NCI-H1105 (cell line): ENCODE measurements around the gene POU2AF3.

Experiments
- DNase-seq: peaks from one replicate; lab custom pipeline; 2025; lab: John Stamatoyannopoulos, UW

POU2AF3 gene

DNA sequence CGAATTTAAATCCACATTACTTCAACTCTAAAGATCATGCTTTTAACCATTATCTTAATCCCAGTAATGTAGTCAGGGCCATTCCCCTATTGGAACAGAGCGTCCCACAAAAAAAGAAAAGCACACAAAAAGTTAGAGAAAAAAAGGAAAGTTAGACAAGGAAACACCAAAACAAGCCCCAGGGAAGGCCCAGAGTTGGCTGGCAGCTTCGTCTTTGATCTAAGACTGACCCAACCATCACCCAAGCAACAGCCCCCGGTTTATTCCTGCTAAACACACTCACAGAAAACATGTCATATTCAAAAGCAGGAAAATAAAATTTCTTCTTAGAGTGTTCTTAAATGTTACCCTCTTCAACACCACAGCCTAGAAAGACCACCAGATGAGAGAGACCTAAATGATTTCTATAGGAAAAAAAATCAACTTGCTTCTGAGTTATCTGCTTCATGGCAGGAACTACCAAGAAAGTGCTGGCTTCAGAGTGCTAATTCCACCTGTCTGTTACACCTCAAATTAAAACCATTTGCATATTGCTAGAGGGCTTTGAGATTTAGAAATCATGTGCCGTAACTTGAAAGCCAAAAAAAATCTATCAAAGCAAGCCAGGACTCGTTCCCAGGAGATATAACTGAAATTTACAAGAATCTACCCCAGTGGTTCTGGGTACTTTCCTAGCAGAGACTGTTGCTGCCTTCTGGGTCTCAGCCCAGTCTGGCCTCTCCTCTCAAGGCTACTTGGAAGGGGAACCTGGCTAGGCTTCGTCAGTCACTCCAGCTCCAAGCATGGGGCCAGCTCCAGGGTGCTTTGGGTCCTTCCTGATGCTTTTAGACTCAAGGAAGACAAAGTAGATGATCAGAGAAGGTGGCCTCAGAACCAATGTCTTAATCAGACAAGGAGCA is 31.2 kb downstream of the POU2AF3 start:
- DNase-seq: no peak

GRCh38 chr11:111330234-111330893 is 32.0 kb downstream of the POU2AF3 start:
- DNase-seq: no peak

- DNase-seq: peak; percentile 74
These were observed 33.5 kb downstream of the POU2AF3 start for GRCh38 chr11:111331711-111332479.

DNA sequence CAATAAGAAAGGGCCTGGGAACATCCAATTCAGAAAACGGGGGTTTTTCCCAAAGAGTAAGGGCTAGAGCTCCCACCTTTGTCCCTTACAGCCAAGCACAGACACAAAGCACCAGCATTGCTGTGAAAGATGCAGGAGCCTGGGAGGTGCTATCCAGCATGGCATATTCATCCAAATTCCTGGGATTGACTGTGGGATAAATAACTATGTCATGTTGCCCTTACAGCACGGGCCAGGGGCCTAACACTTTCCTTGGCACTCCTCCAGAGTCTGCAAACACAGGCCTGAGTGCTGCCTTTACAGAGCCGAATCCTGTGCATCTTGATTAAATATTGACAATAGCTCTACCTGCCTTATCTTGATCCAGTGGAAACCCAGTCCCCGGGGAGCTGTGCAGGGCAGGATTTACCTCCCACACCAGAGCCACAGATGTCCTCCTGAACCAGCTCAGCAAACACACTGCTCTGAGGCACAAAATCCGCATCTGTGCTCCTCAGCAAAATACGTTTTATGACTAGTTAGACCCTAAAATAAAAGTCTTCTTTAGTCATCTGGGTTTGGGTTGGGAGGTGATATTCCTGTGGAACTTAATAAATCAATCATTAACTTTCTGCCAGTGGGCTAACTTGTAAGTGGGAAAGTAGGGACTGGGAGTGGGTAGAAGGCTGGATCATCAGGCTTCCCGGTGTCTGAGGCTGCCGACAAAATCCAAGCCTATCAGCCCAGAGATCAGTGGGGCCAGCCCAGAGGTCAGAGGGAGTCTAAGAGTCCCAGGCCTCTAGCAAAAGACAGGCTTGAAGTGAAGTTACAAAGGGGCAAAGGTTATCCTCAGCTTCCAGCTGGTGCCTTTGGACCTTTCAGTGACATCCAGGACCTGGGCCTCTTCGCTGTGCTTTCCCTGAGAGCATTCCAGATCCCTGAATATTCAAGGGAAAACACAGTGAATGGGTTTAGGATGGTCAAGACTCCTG is 36.5 kb downstream of the POU2AF3 start:
- DNase-seq: peak; percentile 70

DNA sequence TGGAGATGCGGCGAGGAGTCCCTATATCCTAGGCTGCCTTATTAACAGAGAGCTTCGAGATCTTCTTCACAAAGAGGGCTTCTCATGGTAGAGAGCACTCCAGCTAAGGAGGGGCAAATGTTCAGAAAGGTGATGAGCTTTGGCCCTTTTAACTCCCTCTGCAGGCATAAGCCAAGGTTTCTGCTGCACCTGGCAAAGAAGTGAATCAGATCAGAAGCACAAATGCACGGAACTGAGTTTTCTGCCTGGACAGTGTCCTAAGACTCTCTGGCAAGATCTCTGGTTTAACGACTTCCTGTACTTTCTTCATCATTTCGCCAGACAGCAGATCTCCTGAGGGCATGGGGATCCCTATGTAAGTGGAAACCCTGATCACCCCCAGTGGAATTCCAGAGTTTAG is 37.2 kb downstream of the POU2AF3 start:
- DNase-seq: no peak

DNA sequence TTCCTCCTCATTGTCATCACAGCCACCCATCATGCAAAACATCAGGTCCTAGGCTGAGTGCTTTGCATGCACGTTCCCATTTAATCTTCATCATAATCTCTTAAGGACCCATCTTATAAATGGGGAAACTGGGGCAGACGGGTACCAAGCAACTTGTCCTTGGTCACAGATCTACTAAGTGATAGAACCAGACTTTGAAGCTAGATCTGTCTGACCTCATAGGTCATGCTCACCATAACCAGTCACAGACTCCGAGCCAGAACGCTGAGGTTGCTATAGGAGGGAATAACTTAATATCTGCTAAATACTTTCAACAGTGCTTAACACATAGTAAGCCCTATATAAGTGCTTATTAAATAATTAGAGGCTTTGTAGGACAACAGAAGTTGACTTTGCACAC is 37.7 kb downstream of the POU2AF3 start:
- no peak for DNase-seq

DNA sequence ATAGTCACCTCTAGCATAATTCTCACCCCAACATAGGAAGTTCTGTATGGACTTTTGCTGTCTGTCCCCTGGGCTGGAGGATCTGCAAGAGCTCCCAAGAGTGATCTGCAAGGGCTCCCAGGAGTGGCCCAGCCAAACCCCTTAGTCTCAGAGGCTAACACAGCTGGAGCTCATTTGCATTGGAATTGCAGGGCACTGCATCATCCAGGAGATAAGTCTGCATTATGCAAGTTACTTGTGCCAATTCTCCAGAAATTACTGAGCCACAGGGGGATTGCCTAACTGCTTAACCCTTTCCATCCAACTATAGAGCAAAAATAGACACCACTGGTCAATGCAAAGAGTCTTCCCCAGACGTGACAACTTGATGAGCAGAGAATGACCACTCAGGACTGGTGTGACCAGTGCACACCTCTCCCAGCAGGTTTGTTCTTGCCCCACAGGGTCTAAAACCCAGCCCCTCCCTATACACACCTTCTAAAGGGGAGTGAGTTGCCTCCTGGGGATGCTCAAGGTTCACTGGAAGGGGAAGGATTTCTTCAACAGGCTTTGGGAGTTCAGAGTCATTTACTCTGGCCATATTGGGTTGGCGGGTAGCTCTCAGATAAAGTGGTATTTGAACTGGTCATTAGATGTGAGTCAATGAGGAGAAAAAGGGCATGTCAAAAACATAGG is 38.4 kb downstream of the POU2AF3 start:
- no peak for DNase-seq

- no peak for DNase-seq
These were observed 41.5 kb downstream of the POU2AF3 start for GRCh38 chr11:111339758-111340388.

GRCh38 chr11:111342329-111342728 is 44.0 kb downstream of the POU2AF3 start:
- DNase-seq: no peak

- DNase-seq: no peak
These were observed 45.7 kb downstream of the POU2AF3 start for GRCh38 chr11:111344032-111344431.

- no peak for DNase-seq
These were observed 48.8 kb downstream of the POU2AF3 start for GRCh38 chr11:111347002-111347722.

DNA sequence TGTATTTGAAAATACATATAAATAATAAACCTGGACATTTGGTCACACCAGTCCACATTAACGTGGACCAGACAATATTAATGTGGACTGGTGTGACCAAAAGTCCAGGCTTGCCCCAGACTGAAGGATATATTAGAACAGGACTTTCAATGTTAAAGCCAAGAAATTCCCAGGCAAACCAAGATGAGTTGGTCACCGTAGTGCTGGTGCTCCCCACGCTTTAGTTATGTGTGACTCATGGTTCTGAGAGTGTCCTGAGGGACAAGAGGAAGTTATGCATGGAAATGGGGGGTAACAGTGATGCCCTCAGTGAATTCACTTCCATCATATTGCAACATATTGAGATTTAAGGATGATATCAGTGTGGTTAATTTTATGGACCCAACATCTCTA is 49.4 kb downstream of the POU2AF3 start:
- no peak for DNase-seq

DNA sequence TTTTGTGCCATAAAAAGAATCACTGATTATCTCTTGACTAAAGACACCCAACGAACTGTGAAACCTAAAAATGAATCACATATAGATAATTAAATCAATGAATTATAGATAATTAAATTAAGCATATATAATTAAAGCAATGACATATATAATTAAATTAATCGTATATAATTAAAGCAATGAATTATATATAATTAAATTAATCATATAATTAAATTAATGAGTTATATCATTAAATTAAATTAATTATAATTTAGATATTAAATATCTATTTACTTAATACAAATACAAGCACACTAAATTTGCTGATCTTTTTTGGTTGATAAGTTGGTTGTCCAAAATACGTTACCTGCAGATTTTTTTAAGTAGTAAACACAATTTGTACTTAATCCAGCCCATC is 49.8 kb downstream of the POU2AF3 start:
- DNase-seq: no peak

GRCh38 chr11:111349191-111349695 is 50.9 kb downstream of the POU2AF3 start:
- no peak for DNase-seq

DNA sequence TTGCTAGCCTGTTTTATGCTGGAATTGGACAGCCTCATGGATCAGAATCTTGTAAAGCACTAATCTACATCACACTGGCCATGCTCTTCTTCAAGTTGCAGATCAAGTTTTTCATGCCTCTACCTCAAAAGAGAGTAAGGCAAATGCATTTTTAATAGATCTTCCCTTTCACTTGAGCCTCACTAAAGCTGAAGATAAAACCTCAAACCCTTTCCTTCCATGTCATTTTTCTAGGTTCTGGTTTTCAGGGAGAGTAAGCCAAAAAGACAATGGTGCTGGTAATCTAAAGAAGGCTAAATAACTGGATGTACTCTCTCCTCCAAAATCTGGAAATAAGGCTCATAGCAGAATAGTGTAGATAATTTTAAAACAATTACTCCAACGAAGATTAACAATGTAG is 52.5 kb downstream of the POU2AF3 start:
- DNase-seq: no peak

- no peak for DNase-seq
These were observed 53.2 kb downstream of the POU2AF3 start for GRCh38 chr11:111351374-111352055.

DNA sequence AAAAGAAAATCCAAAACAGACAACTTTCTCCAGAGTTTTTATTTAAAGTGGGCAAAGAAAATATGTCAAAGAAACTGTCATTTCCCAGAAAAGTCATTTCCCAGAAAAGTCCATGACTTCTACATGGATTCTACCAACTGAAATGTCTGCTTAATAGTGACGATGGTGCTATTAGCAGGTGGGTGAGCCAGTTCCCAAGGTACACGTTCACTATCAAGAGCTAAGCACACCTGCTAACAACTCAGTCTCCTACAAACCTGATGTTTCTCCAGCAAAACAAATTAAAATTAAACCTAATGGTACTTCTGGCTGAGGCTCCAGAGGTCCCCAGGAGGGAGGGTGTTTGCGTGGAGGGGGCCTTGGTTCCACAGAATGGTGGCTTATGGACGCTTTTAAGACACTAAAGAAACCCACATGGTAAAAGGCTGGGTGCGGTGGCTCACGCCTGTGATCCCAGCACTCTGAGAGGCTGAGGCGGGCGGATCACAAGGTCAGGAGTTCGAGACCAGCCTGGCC is 53.9 kb downstream of the POU2AF3 start:
- DNase-seq: no peak

GRCh38 chr11:111352935-111353710 is 54.8 kb downstream of the POU2AF3 start:
- DNase-seq: no peak
